GM12891 (cell line): ENCODE data around the gene SGPP1.
A peak's percentile ranks its signal among the peaks of the same experiment; 100 is the strongest.
"Not testable (repeated sequence)": the region's sequence is repeated elsewhere in the genome, so short reads cannot be mapped to it uniquely, and the experiment has no call there.

Experiments
- DNase-seq: peaks from one replicate; pipeline ENCODE4 v3.0.0; 2011; ENCODE audit warnings: low spot score; ENCODE audit not compliant: insufficient read length
- FAIRE-seq: peaks from 2 replicates; lab custom pipeline; 2011; peaks lifted over from hg19 to GRCh38; lab: Jason Lieb, UNC
- PAX5 ChIP-seq: IDR thresholded peaks from 2 replicates; pipeline ENCODE4 v1.6.1; 2011; ENCODE audit warnings: low read length, moderate library complexity, mild to moderate bottlenecking; ENCODE audit not compliant: insufficient read depth, severe bottlenecking
- POLR2A ChIP-seq: IDR thresholded peaks from 2 replicates; pipeline ENCODE4 v1.6.1; 2011; ENCODE audit warnings: low read depth, low read length, control low read depth
- POLR2AphosphoS5 ChIP-seq: IDR thresholded peaks from 2 replicates; pipeline ENCODE4 v1.6.1; 2011; ENCODE audit warnings: low read depth, low read length, control low read depth
- POU2F2 ChIP-seq: IDR thresholded peaks from 2 replicates; pipeline ENCODE4 v1.6.1; 2011; ENCODE audit warnings: low read depth, mild to moderate bottlenecking, control low read depth, low read length, moderate library complexity
- SPI1 ChIP-seq: IDR thresholded peaks from 2 replicates; pipeline ENCODE4 v1.6.1; 2011; ENCODE audit warnings: low read depth, low read length, control low read depth
- TAF1 ChIP-seq: IDR thresholded peaks from 2 replicates; pipeline ENCODE4 v1.6.1; 2011; ENCODE audit warnings: low read depth, low read length, control low read depth

SGPP1 gene

DNA sequence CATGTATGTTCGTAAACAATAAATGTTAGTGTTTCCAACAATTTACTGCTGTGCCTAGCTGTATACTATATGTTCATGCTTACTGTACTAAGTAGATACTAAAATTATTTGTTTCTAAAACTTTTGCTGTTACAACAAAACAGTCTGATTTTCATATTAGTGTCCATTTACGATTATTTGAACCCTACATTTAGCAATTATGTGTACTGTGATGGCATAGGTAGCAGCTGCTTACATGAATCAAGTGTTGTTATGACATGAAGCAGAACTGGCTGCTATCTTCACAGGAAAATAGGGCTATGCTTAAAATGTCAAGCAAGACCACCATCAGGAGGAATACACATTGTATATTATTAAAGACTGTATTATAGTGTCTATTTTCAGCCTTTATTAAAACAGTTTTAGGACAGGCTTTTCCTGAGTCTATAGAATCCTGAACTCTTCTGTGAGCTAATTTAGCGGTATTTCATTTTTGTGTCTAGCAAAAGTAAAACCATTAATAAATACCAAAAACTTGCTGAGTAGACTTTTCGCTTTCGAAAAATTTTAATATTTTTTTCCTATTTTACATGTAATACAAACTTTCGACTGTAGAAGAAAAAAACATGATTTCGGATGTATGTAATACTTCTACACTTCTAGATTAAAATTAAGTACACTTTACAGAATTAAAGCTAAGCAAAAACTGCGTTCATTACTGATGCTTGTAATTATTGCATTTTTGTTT is 85.0 kb downstream of the SGPP1 start:
- no peak for DNase-seq
- no peak for FAIRE-seq
- no peak for TF ChIP-seq POLR2A
- no peak for TF ChIP-seq TAF1
- no peak for TF ChIP-seq POLR2AphosphoS5

- FAIRE-seq (no peak), DNase-seq (peak; percentile 56)
- TF ChIP-seq PAX5 (no peak), TAF1 (peak; percentile 69), POU2F2 (0 out of 2 replicates have a peak, but pooled peaks have one; percentile 12), POLR2A (no peak), SPI1 (no peak), POLR2AphosphoS5 (no peak)
Observed at GRCh38 chr14:63642229-63642611, 85.6 kb downstream of the SGPP1 start.

- peak; percentile 100 for FAIRE-seq
- DNase-seq, result peak; percentile 66
- peak; percentile 94 for TF ChIP-seq POLR2A
- peak; percentile 92 for TF ChIP-seq POLR2AphosphoS5
- peak; percentile 66 for TF ChIP-seq SPI1
- TF ChIP-seq TAF1, result peak; percentile 90
- TF ChIP-seq PAX5, result peak; percentile 88
- TF ChIP-seq POU2F2, result peak; percentile 53
Observed at GRCh38 chr14:63641473-63642228, 86.2 kb downstream of the SGPP1 start, which contains the start of gene WDR89. Gene WDR89, minus strand, starts transcription at chr14:63641871. Its CDS starts 41,929 bp downstream, at chr14:63599942.

DNA sequence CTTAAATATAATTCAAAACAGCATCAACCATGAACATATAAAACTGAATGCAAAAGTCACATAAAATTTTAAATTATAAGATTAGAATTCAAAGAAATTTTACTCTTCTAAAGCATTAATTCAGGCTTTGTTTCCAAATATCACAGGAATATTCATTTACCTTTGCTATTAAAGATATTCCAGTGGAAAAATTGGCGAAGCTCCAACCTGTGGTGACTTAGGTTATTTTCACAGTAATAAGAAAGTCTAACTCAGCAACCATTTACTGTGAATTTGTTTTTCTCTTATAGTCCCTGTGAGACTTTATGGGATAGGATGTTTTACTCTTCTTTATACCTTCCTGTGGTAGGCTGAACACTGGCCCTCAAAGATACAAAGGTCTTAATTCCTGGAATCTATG is 89.4 kb downstream of the SGPP1 start:
- FAIRE-seq, result no peak
- TF ChIP-seq POU2F2, result no peak
- no peak for DNase-seq

GRCh38 chr14:63636094-63636635 is 91.7 kb downstream of the SGPP1 start:
- DNase-seq, FAIRE-seq: not testable (repeated sequence)
